ENCODE measurements around the gene ASPRV1. TPM values are rescaled to one million over a fixed set of nuclear protein-coding genes. Genes with fewer than 3 reads are reported as not detected.

Gene ASPRV1
- total RNA-seq, 2 experiments from 2014 or later, result 0.81 to 0.96 TPM

DNA sequence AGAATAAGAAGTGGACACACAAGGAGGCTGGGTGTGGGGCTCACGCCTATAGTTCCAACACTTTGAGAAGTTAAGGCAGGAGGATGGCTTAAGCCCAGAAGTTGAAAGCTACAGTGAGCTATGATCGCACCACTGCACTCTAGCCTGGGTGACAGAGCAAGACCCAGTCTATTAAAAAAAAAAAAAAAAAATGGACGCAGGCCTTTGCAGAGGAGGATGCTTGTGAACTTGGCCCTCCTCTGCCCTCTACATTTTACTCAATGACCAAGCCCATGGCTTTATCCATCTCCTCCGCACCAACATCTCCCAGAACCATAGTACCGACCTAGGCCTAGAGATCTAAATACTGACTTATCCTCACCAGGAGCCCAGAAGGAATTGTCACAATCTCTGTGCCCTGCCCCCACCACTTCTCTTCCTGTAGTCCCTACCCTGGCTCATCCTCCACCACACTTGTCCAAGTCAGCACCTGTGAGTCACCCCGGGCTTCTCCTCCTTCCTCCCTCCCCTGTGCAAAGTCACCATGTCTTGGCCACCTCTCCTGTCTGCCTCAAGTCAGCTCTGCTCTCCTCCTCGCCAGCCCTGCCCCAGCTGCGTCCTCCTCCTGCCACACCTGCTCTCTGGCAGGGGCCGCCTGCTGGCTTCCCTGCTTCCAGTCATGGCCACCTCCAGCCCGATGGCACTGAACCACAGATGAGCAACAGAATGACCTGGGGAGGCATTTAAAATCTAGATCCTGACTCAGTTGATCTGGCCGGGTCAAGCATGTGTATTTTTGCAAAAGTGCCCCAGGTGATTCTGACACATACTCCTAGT is 35.8 kb upstream of the ASPRV1 start:
- Histone ChIP-seq H3K4me3 (ENCODE audit: low read length) (no peak overlapping the region), H3K4me1 (ENCODE audit: insufficient read depth, low read length) (peaks cover 4% of the 10 kb centered on the region), H3K9me3 (ENCODE audit: control insufficient read depth in 1 of 2, insufficient read depth in 1 of 2, low read length in 2 of 2) (no peaks in the 10 kb centered on the region), H3K36me3 (ENCODE audit: insufficient read depth, low read length) (peaks cover 21% of the 10 kb centered on the region), H3K27me3 (ENCODE audit: control insufficient read depth in 1 of 2, insufficient read depth in 2 of 2, low read length in 2 of 2) (no peaks in the 10 kb centered on the region), H3K27ac (ENCODE audit: low read depth in 1 of 2, low read length in 2 of 2) (no peak overlapping the region)
- DNase-seq, result peak in 3 of 14 experiments; percentile 38 to 66 (median 49)
- TF ChIP-seq, protein P1, sequence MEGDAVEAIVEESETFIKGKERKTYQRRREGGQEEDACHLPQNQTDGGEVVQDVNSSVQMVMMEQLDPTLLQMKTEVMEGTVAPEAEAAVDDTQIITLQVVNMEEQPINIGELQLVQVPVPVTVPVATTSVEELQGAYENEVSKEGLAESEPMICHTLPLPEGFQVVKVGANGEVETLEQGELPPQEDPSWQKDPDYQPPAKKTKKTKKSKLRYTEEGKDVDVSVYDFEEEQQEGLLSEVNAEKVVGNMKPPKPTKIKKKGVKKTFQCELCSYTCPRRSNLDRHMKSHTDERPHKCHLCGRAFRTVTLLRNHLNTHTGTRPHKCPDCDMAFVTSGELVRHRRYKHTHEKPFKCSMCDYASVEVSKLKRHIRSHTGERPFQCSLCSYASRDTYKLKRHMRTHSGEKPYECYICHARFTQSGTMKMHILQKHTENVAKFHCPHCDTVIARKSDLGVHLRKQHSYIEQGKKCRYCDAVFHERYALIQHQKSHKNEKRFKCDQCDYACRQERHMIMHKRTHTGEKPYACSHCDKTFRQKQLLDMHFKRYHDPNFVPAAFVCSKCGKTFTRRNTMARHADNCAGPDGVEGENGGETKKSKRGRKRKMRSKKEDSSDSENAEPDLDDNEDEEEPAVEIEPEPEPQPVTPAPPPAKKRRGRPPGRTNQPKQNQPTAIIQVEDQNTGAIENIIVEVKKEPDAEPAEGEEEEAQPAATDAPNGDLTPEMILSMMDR (IDR thresholded peaks at IDR 0.05), result no peak
- H3K27ac Mint-ChIP-seq, result no peak overlapping the region
- no peaks in the 10 kb centered on the region for H3K9me3 Mint-ChIP-seq
- H3K27me3 Mint-ChIP-seq, result no peaks in the 10 kb centered on the region
- no peak for ATAC-seq (ENCODE audit: poor library complexity)
- H3K4me1 Mint-ChIP-seq (ENCODE audit: low read depth), result peaks cover 4% of the 10 kb centered on the region
- H3K36me3 Mint-ChIP-seq (ENCODE audit: low read depth), result peaks cover 24% of the 10 kb centered on the region
- intact Hi-C loops (cut with DNase I, micrococcal nuclease), result no loop called here
- POLR2A ChIA-PET, result no interaction called here
- H3K4me3 Mint-ChIP-seq, result no peak overlapping the region
- CTCF ChIA-PET, result interaction anchor here (1.4 kb wide), 1 partner anchor 16 kb away, joined by 5 read pairs; no protein-coding TSS in a partner anchor

DNA sequence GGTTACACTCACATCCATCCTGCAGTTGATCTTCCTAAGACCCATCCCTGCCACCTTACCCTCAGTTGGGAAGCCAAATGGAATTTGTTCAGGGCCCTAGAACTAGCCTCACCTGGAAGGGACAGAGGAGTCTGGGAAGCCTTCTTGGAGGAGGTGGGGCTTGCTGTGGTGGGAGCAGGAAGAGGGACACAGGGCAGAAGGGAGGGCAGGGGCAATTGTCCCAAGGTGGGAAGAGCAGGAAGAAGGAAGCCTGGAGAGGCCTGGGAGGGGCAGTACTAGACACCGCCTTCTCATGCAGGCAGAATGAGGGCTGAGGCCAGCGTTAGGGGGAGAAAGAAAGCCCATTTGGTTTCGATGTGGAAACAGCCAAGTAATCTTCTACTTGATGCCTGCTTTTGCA is 34.1 kb upstream of the ASPRV1 start:
- Histone ChIP-seq H3K36me3 (ENCODE audit: insufficient read depth, low read length) (peaks cover 21% of the 10 kb centered on the region), H3K9me3 (ENCODE audit: control insufficient read depth in 1 of 2, insufficient read depth in 1 of 2, low read length in 2 of 2) (no peaks in the 10 kb centered on the region), H3K4me1 (ENCODE audit: insufficient read depth, low read length) (no peaks in the 10 kb centered on the region), H3K27ac (ENCODE audit: low read depth in 1 of 2, low read length in 2 of 2) (no peak overlapping the region), H3K27me3 (ENCODE audit: control insufficient read depth in 1 of 2, insufficient read depth in 2 of 2, low read length in 2 of 2) (no peaks in the 10 kb centered on the region), H3K4me3 (ENCODE audit: low read length) (no peak overlapping the region)
- Mint-ChIP-seq H3K27me3 (no peaks in the 10 kb centered on the region), H3K9me3 (no peaks in the 10 kb centered on the region), H3K36me3 (ENCODE audit: low read depth) (peaks cover 24% of the 10 kb centered on the region), H3K4me1 (ENCODE audit: low read depth) (no peaks in the 10 kb centered on the region), H3K4me3 (no peak overlapping the region), H3K27ac (no peak overlapping the region)
- TF ChIP-seq, protein P1 (IDR thresholded peaks at IDR 0.05), result no peak
- POLR2A ChIA-PET, result no interaction called here
- DNase-seq, result no peak
- ATAC-seq (ENCODE audit: poor library complexity), result no peak
- CTCF ChIA-PET, result no interaction called here
- intact Hi-C loops (cut with DNase I, micrococcal nuclease), result no loop called here

DNA sequence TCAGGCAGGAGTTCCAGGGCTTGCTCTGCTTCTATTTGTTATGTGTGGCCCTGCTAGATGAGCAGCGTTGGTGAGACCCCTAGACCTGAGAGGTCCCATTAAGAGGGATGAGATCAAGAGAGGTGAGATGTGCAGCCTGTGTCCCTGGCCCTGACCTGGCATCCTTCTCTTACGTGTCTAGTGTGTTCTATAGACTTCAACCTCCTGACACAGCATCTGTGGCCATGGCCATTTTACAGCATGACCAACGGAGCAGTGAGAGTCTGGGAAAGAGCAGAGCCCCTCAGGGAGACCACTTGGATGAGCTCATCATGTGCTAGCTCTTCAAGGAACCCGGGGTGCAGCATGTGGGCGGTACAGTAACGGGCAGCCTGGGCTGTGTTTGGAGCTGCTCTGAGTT is 32.7 kb upstream of the ASPRV1 start:
- Histone ChIP-seq H3K9me3 (ENCODE audit: control insufficient read depth in 1 of 2, insufficient read depth in 1 of 2, low read length in 2 of 2) (no peaks in the 10 kb centered on the region), H3K36me3 (ENCODE audit: insufficient read depth, low read length) (peaks cover 21% of the 10 kb centered on the region), H3K27me3 (ENCODE audit: control insufficient read depth in 1 of 2, insufficient read depth in 2 of 2, low read length in 2 of 2) (no peaks in the 10 kb centered on the region), H3K4me3 (ENCODE audit: low read length) (no peak overlapping the region), H3K4me1 (ENCODE audit: insufficient read depth, low read length) (no peaks in the 10 kb centered on the region), H3K27ac (ENCODE audit: low read depth in 1 of 2, low read length in 2 of 2) (no peak overlapping the region)
- intact Hi-C loops (cut with DNase I, micrococcal nuclease), result no loop called here
- no peak for ATAC-seq (ENCODE audit: poor library complexity)
- peak in 1 of 14 experiments; percentile 11 for DNase-seq
- ChIA-PET POLR2A (no interaction called here), CTCF (no interaction called here)
- Mint-ChIP-seq H3K27ac (no peak overlapping the region), H3K4me1 (ENCODE audit: low read depth) (no peaks in the 10 kb centered on the region), H3K27me3 (no peaks in the 10 kb centered on the region), H3K36me3 (ENCODE audit: low read depth) (peaks cover 24% of the 10 kb centered on the region), H3K4me3 (no peak overlapping the region), H3K9me3 (no peaks in the 10 kb centered on the region)
- TF ChIP-seq, protein P1 (IDR thresholded peaks at IDR 0.05), result no peak
